ENCODE measurements around the gene SRGAP2B. TPM values are rescaled to one million over a fixed set of nuclear protein-coding genes. Genes with fewer than 3 reads are reported as not detected.
"Not testable (repeated sequence)": the region's sequence is repeated elsewhere in the genome, so short reads cannot be mapped to it uniquely, and the experiment has no call there.

The SRGAP2B gene
- total and polyA plus RNA-seq, 2 of the 4 experiments (the other 2 are of a cell fraction): 15.9 to 50.7 TPM

GRCh38 chr1:145101725-145102124 lies 6.6 kb upstream of the SRGAP2B start:
- H3K23ac ChIP-seq (ENCODE audit: low read depth, low read length); BruUV-seq (replicated peaks); H3K4me2 ChIP-seq (ENCODE audit: low read depth, low read length); H2AK5ac ChIP-seq (ENCODE audit: low read depth, low read length); in situ Hi-C loops (cut with MboI; ENCODE audit: low sequenced_read_pairs); H3K79me1 ChIP-seq (ENCODE audit: low read depth in 1 of 2, low read length in 2 of 2); H3K9me1 ChIP-seq (ENCODE audit: insufficient read depth, low read length); H4K5ac ChIP-seq (ENCODE audit: low read depth, low read length); H3K9ac ChIP-seq (ENCODE audit: low read depth, low read length); H2BK20ac ChIP-seq (ENCODE audit: low read depth, low read length); H2AK9ac ChIP-seq (replicated peaks; ENCODE audit: low read depth, low read length, poor library complexity); intact Hi-C loops (cut with micrococcal nuclease); H3K4me1 ChIP-seq (ENCODE audit: control insufficient read depth, insufficient read depth, low read length); H3K9me3 ChIP-seq (ENCODE audit: control insufficient read depth, insufficient read depth, low read length); H3K27me3 ChIP-seq (ENCODE audit: control insufficient read depth, insufficient read depth, low read length); H3K27ac ChIP-seq (ENCODE audit: insufficient read depth, low read length); POLR2A ChIA-PET (ENCODE audit: unreplicated experiment); H2BK5ac ChIP-seq (ENCODE audit: low read depth, low read length, poor library complexity, severe bottlenecking); H3K18ac ChIP-seq (ENCODE audit: low read depth, low read length); H3K36me3 ChIP-seq (ENCODE audit: control insufficient read depth, insufficient read depth, low read length); H2BK120ac ChIP-seq (ENCODE audit: low read depth, low read length); H2AFZ ChIP-seq (replicated peaks; ENCODE audit: low read length, poor library complexity); DNase-seq; H4K20me1 ChIP-seq (ENCODE audit: insufficient read depth, low read length); H2BK15ac ChIP-seq (ENCODE audit: low read depth, low read length); H3K4ac ChIP-seq (ENCODE audit: low read depth, low read length); dilution Hi-C loops (cut with HindIII; ENCODE audit: low sequenced_read_pairs, unreplicated experiment); H3K56ac ChIP-seq (ENCODE audit: extremely low read depth, insufficient read depth, low read length); H3K4me3 ChIP-seq (ENCODE audit: insufficient read depth, low read depth, low read length); CTCF ChIA-PET; H4K91ac ChIP-seq (ENCODE audit: insufficient read depth, low read depth, low read length); H3K14ac ChIP-seq (replicated peaks; ENCODE audit: low read depth, low read length); ATAC-seq (ENCODE audit: low read depth); H4K8ac ChIP-seq (ENCODE audit: low read depth in 2 of 2, low read length in 2 of 2): not testable (repeated sequence)
- WGBS, 2 experiments (ENCODE audit: extremely low coverage in 2 of 2, insufficient read length in 1 of 2): no CpG with 5 or more reads among the region's 1 CpG

- peak; percentile 37 for ATAC-seq (ENCODE audit: low read depth)
- POLR2A ChIA-PET (ENCODE audit: unreplicated experiment); H2AFZ ChIP-seq (replicated peaks; ENCODE audit: low read length, poor library complexity); DNase-seq; H2BK20ac ChIP-seq (ENCODE audit: low read depth, low read length); H3K27me3 ChIP-seq (ENCODE audit: control insufficient read depth, insufficient read depth, low read length); H2AK5ac ChIP-seq (ENCODE audit: low read depth, low read length); H3K79me1 ChIP-seq (ENCODE audit: low read depth in 1 of 2, low read length in 2 of 2); H3K27ac ChIP-seq (ENCODE audit: insufficient read depth, low read length); intact Hi-C loops (cut with micrococcal nuclease); H3K9me1 ChIP-seq (ENCODE audit: insufficient read depth, low read length); H3K36me3 ChIP-seq (ENCODE audit: control insufficient read depth, insufficient read depth, low read length); dilution Hi-C loops (cut with HindIII; ENCODE audit: low sequenced_read_pairs, unreplicated experiment); H3K9me3 ChIP-seq (ENCODE audit: control insufficient read depth, insufficient read depth, low read length); H3K4ac ChIP-seq (ENCODE audit: low read depth, low read length); BruUV-seq (replicated peaks); H3K23ac ChIP-seq (ENCODE audit: low read depth, low read length); H2BK5ac ChIP-seq (ENCODE audit: low read depth, low read length, poor library complexity, severe bottlenecking); H3K4me2 ChIP-seq (ENCODE audit: low read depth, low read length); H4K5ac ChIP-seq (ENCODE audit: low read depth, low read length); in situ Hi-C loops (cut with MboI; ENCODE audit: low sequenced_read_pairs); H3K14ac ChIP-seq (replicated peaks; ENCODE audit: low read depth, low read length); H2BK15ac ChIP-seq (ENCODE audit: low read depth, low read length); H2BK120ac ChIP-seq (ENCODE audit: low read depth, low read length); H3K56ac ChIP-seq (ENCODE audit: extremely low read depth, insufficient read depth, low read length); H4K91ac ChIP-seq (ENCODE audit: insufficient read depth, low read depth, low read length); H4K20me1 ChIP-seq (ENCODE audit: insufficient read depth, low read length); CTCF ChIA-PET; H3K18ac ChIP-seq (ENCODE audit: low read depth, low read length); H3K9ac ChIP-seq (ENCODE audit: low read depth, low read length); H3K4me1 ChIP-seq (ENCODE audit: control insufficient read depth, insufficient read depth, low read length); H4K8ac ChIP-seq (ENCODE audit: low read depth in 2 of 2, low read length in 2 of 2); H2AK9ac ChIP-seq (replicated peaks; ENCODE audit: low read depth, low read length, poor library complexity): not testable (repeated sequence)
- peak overlapping the region; percentile 53 for H3K4me3 ChIP-seq (ENCODE audit: insufficient read depth, low read depth, low read length)
- no CpG with 5 or more reads among the region's 46 CpGs for WGBS, 2 experiments (ENCODE audit: extremely low coverage in 2 of 2, insufficient read length in 1 of 2)
Observed at GRCh38 chr1:145094655-145095211, 395 bp downstream of the SRGAP2B start.
